HG02759 (cell line): ENCODE measurements around the gene DOK6.

Experiments used
- ATAC-seq: cut with Tn5 transposase; IDR thresholded peaks from one replicate; pipeline ENCODE4 v1.9.1; 2021; ENCODE audit warnings: mild to moderate bottlenecking, moderate library complexity; ENCODE audit not compliant: unreplicated experiment

The DOK6 gene

GRCh38 chr18:69730664-69731063 lies 330.0 kb downstream of the DOK6 start:
- no peak for ATAC-seq

- ATAC-seq, result no peak
Measured at GRCh38 chr18:69734536-69734935, 333.8 kb downstream of the DOK6 start.

GRCh38 chr18:69736730-69737129 lies 336.0 kb downstream of the DOK6 start:
- no peak for ATAC-seq

GRCh38 chr18:69737851-69738250 lies 337.2 kb downstream of the DOK6 start:
- no peak for ATAC-seq

- ATAC-seq, result no peak
Measured at GRCh38 chr18:69747388-69747787, 346.7 kb downstream of the DOK6 start.

- no peak for ATAC-seq
Measured at GRCh38 chr18:69752737-69753380, 352.2 kb downstream of the DOK6 start.

- no peak for ATAC-seq
Measured at GRCh38 chr18:69754108-69754507, 353.4 kb downstream of the DOK6 start.

- no peak for ATAC-seq
Measured at GRCh38 chr18:69755041-69755440, 354.4 kb downstream of the DOK6 start.

GRCh38 chr18:69755856-69756496 lies 355.3 kb downstream of the DOK6 start:
- ATAC-seq, result no peak

GRCh38 chr18:69757733-69758132 lies 357.0 kb downstream of the DOK6 start:
- ATAC-seq, result no peak

- ATAC-seq, result no peak
Measured at GRCh38 chr18:69758458-69758857, 357.8 kb downstream of the DOK6 start.

- ATAC-seq, result no peak
Measured at GRCh38 chr18:69759046-69759445, 358.4 kb downstream of the DOK6 start.

- no peak for ATAC-seq
Measured at GRCh38 chr18:69763002-69763401, 362.3 kb downstream of the DOK6 start.

GRCh38 chr18:69763821-69764220 lies 363.1 kb downstream of the DOK6 start:
- ATAC-seq, result no peak

- ATAC-seq, result no peak
Measured at GRCh38 chr18:69770238-69770637, 369.6 kb downstream of the DOK6 start.

- ATAC-seq, result no peak
Measured at GRCh38 chr18:69774831-69775230, 374.1 kb downstream of the DOK6 start.

- ATAC-seq, result no peak
Measured at GRCh38 chr18:69777248-69777647, 376.6 kb downstream of the DOK6 start.

- ATAC-seq, result no peak
Measured at GRCh38 chr18:69778680-69779079, 378.0 kb downstream of the DOK6 start.

GRCh38 chr18:69780851-69781250 lies 380.2 kb downstream of the DOK6 start:
- ATAC-seq, result no peak

- no peak for ATAC-seq
Measured at GRCh38 chr18:69784815-69785214, 384.1 kb downstream of the DOK6 start.

- ATAC-seq, result no peak
Measured at GRCh38 chr18:69785466-69785865, 384.8 kb downstream of the DOK6 start.

- ATAC-seq, result no peak
Measured at GRCh38 chr18:69786427-69786826, 385.7 kb downstream of the DOK6 start.
